Right renal cortex interstitium (tissue), 3 donors: Measurements from ENCODE around the gene FAM163B. TPM values are rescaled to one million over a fixed set of nuclear protein-coding genes. Genes with fewer than 3 reads are reported as not detected.

ENCODE experiments used
- DNase-seq, 3 donors: peaks; one replicate each; pipeline ENCODE4 v3.0.0-alpha.2; 2013; ENCODE audit warnings: low read depth in 3 of 3, low spot score in 2 of 3
- polyA plus RNA-seq, 3 donors: library from polyadenylated mRNA; unstranded; fragments of 120-200 nt; gene quantifications; one replicate each; pipeline ENCODE4 v1.2.1, GENCODE V29; 2013; ENCODE audit not compliant: insufficient read length in 3 of 3

Gene FAM163B
- polyA plus RNA-seq, 3 donors, result 0.16 to 0.21 TPM; not detected in 1

DNA sequence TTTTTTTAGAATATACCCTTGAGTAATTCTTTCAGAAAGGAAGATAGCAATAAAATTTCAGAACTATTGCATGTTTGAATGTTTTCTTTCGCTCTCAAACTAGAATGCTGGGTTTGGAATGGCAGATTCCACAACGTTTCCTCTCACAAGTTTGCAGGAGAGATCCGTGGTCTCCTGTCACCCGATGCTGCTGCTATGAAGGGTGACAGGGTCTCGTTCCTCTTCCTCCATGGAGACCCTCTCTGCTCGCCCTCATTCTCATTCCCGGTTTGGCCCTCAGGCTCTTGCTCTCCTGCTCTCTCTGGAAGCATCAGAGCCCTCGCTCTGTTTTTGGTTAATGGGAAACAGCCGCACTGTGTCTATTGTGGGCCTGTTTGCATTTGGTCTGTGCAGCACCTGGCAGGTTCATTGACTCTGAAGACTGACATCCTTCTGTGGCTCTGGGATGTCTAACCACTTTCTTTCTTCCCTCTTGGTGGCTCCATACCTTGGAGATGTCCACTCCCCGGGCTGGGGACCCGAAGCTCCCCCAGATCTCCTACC lies 12.6 kb upstream of the FAM163B start:
- no peak for DNase-seq

GRCh38 chr9:133619791-133620190 lies 10.6 kb upstream of the FAM163B start:
- no peak for DNase-seq

DNA sequence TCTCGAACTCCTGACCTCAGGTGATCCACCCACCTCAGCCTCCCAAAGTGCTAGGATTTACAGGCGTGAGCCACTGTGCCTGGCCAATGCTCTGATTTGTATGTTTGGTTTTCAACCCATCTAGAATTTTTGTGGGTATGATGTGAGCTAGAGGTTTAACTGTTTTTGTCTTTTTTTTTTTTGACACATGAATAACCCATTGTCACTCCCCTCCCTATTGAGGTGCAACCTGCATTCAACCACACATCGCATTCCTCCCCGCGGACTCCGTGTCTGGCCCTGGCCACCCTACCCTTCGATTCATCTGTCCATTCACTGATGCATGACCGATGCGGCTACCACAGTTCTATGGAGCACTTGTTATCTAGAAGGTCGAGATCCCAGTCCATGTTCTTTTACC lies 9.5 kb upstream of the FAM163B start:
- no peak for DNase-seq

DNA sequence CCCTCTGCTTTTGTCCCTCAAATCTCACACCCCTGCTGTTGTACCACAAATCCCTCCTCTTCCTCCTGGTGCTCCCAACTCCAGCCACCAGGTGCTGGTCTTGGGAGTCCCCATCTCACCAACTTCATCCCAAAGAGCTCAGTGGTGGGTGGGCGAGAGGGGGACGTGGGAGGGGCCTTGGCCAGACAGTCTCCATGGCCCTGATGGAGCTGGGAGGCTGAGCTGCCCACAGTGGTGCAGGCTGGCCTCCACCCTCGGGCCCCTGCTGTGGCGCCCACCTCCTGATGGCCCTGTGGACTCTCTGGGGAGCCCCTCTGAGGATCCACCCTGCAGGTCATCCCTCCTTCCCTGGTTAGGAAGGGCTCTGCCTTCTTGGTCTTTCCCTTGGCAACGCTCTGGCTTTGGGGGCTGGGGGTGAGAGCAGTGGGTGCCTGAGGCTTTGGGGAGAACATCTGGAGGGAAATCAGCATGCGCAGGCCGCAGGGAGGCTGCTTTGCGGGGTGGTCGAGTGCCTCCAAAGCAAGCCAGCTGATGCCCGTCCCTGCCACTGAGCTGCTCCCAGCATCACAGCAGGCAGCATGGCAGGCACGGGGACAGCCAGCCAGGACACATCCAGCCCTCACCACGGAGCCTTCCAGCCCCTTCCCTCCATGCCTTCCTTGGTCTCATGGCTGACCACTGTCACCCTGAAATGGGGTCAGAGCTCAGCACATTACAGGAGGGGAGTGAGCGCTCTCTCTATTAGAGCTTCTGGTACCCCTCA lies 7.6 kb upstream of the FAM163B start:
- no peak for DNase-seq

DNA sequence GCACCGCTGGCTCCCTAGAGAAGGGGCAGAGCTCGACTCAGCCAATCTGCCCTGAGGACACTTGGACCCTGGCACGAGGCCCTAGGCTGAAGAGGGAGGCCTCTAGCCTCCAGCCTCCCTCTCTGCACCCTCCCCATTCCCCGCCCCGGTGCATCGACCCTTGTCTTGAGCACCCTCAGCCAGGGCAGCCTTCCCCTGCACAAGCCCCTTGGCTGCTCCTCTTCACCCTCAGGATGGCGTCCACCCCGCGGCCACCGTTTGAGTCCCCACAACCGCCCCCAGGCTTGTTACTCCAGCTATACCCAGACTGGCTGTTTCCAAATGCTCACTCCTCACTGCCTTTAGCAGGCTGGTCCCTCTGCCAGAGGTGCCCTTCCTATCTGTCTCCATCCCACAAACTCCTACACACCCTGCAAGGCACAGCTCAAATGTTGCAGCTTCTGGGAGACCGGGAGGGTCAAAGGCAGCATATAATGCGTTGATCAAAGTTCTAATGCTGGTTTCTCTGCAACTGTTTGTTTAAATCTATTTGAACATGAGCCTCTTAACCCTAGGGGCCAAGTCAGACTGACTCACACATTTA lies 6.5 kb upstream of the FAM163B start:
- no peak for DNase-seq

DNA sequence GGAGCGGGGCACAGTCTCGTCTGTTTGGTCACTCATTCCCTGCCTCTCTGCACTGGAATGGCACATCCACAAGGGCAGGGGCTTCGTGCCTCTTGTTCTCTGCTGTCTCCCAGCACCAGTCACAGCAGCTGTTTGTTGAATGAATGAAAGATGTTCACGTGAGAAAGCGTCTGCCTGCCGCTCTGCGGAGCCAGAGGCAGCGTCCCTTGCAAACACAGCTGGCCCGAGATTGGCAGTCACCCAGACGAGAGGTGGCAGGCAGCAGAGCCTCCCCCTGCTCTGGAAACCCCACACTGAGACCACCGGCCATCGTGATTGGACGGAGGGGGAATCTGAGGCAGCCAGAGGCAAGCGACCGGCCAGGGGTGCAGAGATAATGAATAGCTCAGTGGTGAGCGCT lies 6.0 kb upstream of the FAM163B start:
- DNase-seq, result no peak

GRCh38 chr9:133614678-133615077 lies 5.5 kb upstream of the FAM163B start:
- DNase-seq, result no peak

- no peak for DNase-seq
Measured at GRCh38 chr9:133614056-133614455, 4.9 kb upstream of the FAM163B start.

DNA sequence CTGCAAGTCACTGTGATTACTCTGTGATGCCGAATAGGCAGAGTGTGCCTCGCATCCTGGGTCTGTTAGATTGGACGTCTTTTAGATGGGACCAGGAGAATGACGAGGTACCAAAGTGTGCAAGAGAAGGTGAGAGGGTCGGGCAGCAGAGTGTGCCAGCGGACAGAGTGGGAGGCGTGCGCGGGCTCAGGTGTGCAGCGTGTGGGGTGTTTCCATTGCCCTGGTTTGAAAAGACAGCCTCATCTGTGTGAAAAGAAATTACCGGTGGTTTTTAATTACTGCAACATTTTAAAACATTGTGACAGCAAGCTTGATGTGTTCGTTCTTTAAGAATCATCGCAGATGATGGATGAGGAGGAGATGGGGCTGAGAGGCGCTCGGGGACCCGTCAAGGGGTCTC lies 4.2 kb upstream of the FAM163B start:
- no peak for DNase-seq

DNA sequence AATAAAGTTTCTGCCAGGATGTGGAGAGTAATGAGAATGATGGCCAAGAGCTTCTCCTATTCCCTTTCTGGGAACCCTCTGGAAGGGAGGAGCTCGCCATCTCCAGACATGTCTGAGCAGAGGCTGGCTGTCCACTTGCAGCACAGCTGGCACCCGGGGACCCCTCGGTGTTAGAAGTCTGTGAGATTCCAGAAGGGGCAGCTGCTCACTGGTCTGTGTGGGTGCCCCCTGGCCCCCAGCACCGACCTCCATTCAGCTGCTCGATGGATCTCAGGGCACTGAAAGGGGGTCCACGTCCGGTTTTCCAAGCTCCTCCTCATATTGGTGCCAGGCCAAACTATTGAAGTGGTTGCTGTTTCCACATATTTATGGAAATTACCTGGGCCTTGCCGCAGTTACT lies 3.6 kb upstream of the FAM163B start:
- no peak for DNase-seq

- DNase-seq, result no peak
Measured at GRCh38 chr9:133612051-133612450, 2.9 kb upstream of the FAM163B start.

- DNase-seq, result no peak
Measured at GRCh38 chr9:133610845-133611244, 1.7 kb upstream of the FAM163B start.

DNA sequence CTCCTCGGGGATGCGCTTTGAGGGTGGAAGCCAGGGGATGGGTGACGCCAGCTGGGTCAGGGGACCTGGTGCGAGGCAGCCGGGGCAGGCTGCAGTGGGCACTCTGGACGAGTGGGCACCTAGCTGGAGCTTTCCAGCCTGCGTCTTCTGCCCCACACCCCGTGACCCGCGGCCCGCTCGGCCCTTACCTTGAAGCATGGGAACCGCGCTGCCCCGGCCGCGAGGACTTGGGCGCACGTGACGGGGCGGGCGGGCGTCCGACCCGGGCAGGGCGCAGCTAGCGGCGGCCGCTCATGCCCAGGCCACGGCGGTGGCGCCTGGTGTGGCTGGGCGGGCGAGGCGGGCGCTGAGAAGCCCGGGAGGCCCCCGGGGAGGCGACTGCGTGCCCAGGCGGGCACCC lies 300 bp downstream of the FAM163B start:
- no peak for DNase-seq

GRCh38 chr9:133608382-133608781 lies 807 bp downstream of the FAM163B start:
- no peak for DNase-seq

DNA sequence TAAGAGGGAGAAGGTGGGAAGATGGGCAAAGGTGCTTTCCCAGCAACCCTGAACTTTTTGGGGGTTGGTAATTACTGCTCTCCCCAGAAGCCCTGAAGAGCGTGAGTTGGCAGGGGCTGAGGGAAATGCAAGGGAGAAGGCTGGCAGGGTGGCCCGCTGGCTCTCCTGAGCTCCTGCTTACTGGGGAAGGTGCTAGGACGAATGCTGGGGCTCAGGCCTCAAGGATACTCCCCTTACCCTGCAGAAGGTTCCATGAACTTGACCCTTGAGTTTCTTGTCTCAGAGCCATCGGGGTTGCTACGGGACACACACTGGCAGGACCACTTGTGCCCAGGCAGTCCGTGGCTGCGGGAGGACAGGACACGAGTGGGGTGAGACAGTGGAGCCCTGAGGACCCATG lies 1.2 kb downstream of the FAM163B start:
- DNase-seq, result no peak

DNA sequence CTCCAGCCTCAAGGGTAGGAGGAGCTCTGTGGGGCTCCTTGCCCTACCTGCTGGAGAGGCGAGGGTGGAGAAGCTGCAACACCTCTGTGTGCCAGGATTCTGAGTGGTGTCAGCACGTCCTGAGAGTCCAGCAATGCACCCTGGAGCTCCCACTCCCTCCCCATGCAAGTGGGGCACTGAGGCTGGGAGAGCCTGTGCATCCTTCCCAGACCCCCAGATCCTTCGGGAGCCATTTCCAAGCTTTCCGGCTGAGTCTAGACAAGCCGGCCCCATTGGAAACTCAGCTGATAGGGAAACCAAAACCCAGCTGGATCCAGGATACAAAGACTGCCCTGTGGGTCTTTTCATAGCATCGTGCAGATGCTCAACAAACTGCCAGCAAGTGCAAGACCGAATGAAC lies 1.8 kb downstream of the FAM163B start:
- no peak for DNase-seq

- no peak for DNase-seq
Measured at GRCh38 chr9:133606708-133607025, 2.5 kb downstream of the FAM163B start.

DNA sequence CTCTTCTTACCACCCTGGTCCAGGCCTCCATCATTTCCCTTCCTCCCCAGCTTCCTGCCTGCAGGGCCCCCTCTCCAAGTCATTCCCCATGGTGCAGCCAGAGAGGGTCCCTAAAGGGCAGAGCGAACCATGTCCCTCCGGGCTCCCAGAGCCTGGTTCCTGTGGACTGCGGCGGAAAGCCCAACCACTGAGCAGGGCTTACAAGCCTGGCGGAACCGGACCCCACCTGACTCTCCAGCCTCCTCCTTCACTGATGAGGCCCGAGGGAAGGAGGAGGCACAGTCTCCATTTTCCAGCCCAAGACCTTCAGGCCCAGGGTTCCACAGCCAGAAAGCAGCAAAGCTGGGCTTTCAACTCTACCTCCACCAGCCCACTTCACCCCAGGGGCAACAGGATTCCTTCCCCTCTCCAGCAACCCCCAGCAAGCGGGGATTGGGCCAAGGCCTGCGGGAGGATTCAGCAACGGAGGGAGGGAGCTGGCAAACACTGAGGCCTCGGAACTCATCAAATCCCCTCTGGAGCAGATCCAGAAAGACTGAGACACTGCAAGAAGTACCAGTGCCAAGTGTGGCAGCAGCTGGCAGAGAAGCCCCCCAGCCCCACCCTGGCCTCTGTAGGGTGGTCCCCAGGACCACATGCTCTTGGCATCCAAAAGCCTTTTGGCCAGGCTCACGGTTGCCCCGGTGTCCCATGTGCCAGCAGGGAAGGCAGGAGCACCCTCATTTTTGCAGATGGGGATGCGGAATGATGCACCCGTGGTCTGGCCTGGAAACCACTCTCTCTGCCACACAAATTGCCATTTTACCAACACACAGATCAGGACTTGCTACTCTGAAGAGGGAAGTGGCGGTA lies 3.1 kb downstream of the FAM163B start:
- DNase-seq, result no peak

DNA sequence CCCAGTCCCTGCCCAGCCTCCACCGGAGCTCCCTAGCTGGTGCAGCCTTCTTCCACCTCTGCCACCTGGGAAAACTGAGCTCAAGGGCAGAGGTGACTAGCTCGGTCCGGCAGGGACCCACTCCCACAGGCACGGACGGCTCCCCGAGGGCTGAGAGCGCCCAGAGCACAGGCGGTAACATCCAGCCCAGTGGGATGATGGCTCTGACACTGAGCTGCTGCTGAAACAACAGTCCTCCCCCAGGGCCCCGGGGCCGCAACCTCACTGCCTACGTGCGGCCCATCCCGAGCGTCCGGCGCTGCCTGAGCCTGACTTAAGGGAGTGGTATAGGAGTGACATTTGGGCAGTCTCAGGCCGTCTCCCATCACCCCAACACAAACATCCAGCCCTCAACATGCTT lies 3.7 kb downstream of the FAM163B start:
- no peak for DNase-seq

- no peak for DNase-seq
Measured at GRCh38 chr9:133604856-133605255, 4.3 kb downstream of the FAM163B start.

GRCh38 chr9:133604214-133604613 lies 5.0 kb downstream of the FAM163B start:
- DNase-seq, result no peak
